ENCODE data around the gene RLN3. TPM values are rescaled to one million over a fixed set of nuclear protein-coding genes. Genes with fewer than 3 reads are reported as not detected.

The RLN3 gene
- total RNA-seq, 1 donor from 2014 or later, result not detected

DNA sequence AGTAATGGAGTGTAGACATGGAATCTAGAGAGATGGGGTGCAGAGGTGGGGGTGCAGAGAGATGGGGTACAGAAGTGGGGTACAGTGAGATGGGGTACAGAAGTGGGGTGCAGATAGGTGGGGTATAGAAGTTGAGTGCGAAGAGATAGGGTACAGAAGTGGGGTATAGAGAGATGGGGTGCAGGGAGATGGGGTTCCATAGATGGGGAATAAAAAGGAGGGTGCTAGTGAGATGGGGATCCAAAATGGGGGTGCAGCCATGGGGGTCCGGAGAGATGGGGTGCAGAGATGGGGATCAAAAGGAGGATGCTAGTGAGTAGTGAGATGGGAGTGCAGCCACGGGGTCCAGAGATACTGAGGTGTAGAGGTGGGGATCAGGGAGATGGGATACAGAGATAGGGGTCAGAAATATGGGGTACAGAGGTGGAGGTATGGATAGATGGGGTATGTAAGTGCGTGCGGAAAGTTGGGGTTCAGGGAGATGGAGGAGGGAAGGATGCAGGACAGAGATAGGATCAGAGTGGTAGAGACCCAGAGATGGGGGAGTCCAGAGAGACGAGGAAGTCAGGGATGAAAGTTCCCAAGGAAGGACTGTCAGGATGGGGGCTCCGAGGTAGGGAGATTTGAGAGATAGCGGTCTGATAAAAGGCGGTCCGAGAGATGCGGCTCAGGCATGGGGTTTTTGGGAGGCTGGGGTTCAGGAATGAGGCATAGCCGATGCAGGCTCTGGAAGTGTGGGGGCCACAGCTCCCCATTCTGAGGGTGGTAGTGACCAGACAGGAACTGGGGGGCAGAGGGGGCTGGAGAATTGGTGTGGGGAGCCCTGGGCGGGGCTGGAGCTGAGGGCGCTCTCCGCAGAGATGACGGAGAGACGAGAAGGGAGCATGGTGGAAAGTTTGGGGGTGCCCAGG, 30.5 kb downstream of the RLN3 start:
- H3K36me3 Mint-ChIP-seq (ENCODE audit: insufficient read depth), result peaks cover 1% of the 10 kb centered on the region
- no peak overlapping the region for H3K27ac Mint-ChIP-seq
- no peak for DNase-seq (ENCODE audit: low spot score, unreplicated experiment)
- H3K27me3 Mint-ChIP-seq, result peaks cover 62% of the 10 kb centered on the region
- H3K4me1 Mint-ChIP-seq (ENCODE audit: low read depth), result peaks cover 6% of the 10 kb centered on the region
- TF ChIP-seq, protein P1, sequence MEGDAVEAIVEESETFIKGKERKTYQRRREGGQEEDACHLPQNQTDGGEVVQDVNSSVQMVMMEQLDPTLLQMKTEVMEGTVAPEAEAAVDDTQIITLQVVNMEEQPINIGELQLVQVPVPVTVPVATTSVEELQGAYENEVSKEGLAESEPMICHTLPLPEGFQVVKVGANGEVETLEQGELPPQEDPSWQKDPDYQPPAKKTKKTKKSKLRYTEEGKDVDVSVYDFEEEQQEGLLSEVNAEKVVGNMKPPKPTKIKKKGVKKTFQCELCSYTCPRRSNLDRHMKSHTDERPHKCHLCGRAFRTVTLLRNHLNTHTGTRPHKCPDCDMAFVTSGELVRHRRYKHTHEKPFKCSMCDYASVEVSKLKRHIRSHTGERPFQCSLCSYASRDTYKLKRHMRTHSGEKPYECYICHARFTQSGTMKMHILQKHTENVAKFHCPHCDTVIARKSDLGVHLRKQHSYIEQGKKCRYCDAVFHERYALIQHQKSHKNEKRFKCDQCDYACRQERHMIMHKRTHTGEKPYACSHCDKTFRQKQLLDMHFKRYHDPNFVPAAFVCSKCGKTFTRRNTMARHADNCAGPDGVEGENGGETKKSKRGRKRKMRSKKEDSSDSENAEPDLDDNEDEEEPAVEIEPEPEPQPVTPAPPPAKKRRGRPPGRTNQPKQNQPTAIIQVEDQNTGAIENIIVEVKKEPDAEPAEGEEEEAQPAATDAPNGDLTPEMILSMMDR (IDR thresholded peaks at IDR 0.05; ENCODE audit: unreplicated experiment), result no peak
- no peaks in the 10 kb centered on the region for H3K9me3 Mint-ChIP-seq (ENCODE audit: low read depth)
- no peak overlapping the region for H3K4me3 Mint-ChIP-seq (ENCODE audit: low read depth)

DNA sequence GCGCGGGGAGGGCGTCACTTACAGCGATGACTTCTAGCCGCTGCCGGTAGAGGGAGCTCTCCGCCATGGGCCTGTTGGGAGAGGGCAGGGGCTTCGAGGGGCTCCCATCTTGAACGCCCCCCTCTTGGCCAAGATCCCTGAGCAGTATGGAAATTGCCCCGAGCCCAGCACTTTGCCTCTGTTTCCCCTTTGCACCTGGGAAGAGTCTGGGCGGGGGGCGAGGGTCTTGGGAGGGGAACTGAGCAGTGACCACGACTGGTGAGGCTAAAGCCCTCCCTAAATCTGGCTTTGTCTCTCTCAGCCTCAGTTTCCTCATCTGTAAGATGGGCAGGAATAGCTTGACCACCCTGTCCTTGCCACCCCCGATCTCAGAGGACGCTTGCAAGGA, 31.1 kb downstream of the RLN3 start:
- peaks cover 58% of the 10 kb centered on the region for H3K27me3 Mint-ChIP-seq
- H3K36me3 Mint-ChIP-seq (ENCODE audit: insufficient read depth), result no peaks in the 10 kb centered on the region
- no peaks in the 10 kb centered on the region for H3K9me3 Mint-ChIP-seq (ENCODE audit: low read depth)
- peaks cover 6% of the 10 kb centered on the region for H3K4me1 Mint-ChIP-seq (ENCODE audit: low read depth)
- H3K27ac Mint-ChIP-seq, result no peak overlapping the region
- TF ChIP-seq, protein P1 (IDR thresholded peaks at IDR 0.05; ENCODE audit: unreplicated experiment), result peak; percentile 61
- no peak for DNase-seq (ENCODE audit: low spot score, unreplicated experiment)
- no peak overlapping the region for H3K4me3 Mint-ChIP-seq (ENCODE audit: low read depth)

DNA sequence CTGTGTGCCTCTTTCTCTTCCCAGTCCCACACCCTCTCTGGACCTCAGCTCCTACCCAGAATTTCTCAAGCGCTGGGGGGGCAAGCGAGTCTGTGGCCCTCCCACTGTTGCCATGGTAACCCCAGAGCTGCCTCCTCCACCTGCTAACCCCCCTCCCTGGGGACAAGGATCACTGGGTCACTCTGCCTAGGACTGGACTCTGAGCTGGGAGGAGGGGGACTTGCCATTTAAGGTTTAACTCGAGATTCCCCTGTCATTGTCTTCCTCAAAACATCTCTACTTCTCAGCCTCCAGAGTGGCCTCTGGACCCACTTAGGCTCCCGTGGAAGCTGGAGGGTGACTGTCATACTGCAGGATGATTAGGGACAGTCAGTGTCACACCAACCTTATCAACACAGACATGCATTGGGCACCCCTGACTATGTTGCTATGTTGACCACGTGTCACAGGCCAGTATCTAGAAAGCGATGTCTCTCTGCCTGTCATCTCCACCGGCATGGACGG, 31.8 kb downstream of the RLN3 start:
- H3K4me3 Mint-ChIP-seq (ENCODE audit: low read depth), result no peak overlapping the region
- H3K4me1 Mint-ChIP-seq (ENCODE audit: low read depth), result peaks cover 6% of the 10 kb centered on the region
- no peaks in the 10 kb centered on the region for H3K9me3 Mint-ChIP-seq (ENCODE audit: low read depth)
- no peak overlapping the region for H3K27ac Mint-ChIP-seq
- peaks cover 52% of the 10 kb centered on the region for H3K27me3 Mint-ChIP-seq
- TF ChIP-seq, protein P1 (IDR thresholded peaks at IDR 0.05; ENCODE audit: unreplicated experiment), result no peak
- DNase-seq (ENCODE audit: low spot score, unreplicated experiment), result no peak
- no peaks in the 10 kb centered on the region for H3K36me3 Mint-ChIP-seq (ENCODE audit: insufficient read depth)

DNA sequence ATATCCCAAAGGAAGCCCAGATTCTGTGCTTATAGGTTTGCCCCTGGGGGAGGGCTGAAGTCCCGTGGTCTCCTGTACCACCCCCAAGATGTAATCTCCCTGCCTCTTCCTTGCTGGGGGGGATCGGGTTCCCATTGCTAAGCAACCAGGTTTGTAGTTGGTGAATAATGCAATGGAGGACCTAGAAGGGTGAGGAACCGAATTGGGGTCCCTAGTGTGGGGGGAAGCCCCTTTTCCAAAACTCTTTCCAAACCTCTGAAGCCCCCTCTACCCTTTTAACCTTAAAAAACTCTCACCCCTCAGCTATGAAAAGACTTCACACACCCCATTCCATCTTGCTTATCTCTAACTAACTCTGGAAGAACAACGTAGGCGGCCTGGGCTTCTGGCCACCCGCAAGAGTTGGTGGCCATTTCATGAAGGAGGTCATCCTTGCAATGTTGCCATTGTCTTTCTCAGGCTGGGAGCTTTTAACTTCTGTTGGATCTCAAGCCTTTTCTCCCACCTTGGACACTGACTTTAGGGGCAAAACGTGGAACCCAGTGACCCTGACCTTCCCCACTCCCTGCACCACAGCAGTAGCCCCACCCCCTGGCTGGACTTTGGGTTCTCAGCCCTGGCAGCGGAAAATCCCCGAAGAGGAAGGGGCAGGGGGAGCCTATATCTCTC, 33.3 kb downstream of the RLN3 start:
- Mint-ChIP-seq H3K36me3 (ENCODE audit: insufficient read depth) (no peaks in the 10 kb centered on the region), H3K27me3 (peaks cover 38% of the 10 kb centered on the region), H3K27ac (no peak overlapping the region), H3K4me3 (ENCODE audit: low read depth) (peak overlapping the region; percentile 8), H3K9me3 (ENCODE audit: low read depth) (no peaks in the 10 kb centered on the region), H3K4me1 (ENCODE audit: low read depth) (peaks cover 6% of the 10 kb centered on the region)
- TF ChIP-seq, protein P1 (IDR thresholded peaks at IDR 0.05; ENCODE audit: unreplicated experiment), result no peak
- no peak for DNase-seq (ENCODE audit: low spot score, unreplicated experiment)

DNA sequence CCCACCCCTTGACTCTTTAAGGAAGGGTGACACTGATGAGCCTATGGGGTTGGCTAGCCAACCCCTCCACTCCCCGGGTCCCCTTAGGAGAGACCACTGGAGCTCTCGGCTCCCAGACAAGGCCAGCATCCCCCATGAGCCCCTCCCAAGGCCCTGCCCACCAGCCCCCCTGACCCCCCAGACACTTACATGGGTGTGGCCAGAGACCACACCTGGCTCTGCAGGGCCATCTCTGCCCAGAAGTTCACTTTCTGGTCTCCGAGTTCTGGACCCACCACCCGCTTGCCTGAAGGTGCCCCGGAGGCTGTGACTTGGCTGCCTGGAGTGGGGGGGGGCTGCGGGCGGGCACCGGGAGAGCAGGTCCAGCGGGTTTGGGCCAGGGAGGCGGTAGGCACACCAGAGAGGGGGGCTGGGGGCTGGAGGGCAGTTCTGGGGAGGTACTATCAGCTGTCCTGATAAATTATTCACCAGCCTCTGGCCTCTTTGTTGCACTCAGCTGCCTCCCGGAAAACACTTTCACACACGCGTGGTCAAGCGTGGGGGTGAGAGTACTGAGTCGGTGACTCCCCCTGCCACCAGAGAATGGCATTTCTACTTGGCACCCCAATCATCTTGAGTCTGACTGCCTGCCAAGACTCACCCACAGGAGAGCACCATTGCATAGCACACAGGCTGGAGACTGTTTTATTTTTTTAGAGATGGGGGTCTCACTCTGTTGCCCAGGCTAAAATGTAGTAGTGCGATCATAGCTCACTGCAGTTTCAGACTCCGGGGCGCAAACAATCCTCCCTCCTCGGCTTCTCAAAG, 34.0 kb downstream of the RLN3 start, which contains the start of gene PALM3:
TSS of gene PALM3 (minus strand) at position 326 of the 807 bp plus-strand sequence. CDS start at position 230, 96 bp downstream.
- no peak for DNase-seq (ENCODE audit: low spot score, unreplicated experiment)
- peaks cover 30% of the 10 kb centered on the region for H3K27me3 Mint-ChIP-seq
- peak within 1 kb of the TSS; percentile 92 for H3K27ac Mint-ChIP-seq
- TF ChIP-seq, protein P1 (IDR thresholded peaks at IDR 0.05; ENCODE audit: unreplicated experiment), result no peak
- peaks cover 6% of the 10 kb centered on the region for H3K4me1 Mint-ChIP-seq (ENCODE audit: low read depth)
- H3K4me3 Mint-ChIP-seq (ENCODE audit: low read depth), result peak within 1 kb of the TSS; percentile 8
- no peaks in the 10 kb centered on the region for H3K9me3 Mint-ChIP-seq (ENCODE audit: low read depth)
- H3K36me3 Mint-ChIP-seq (ENCODE audit: insufficient read depth), result no peaks in the 10 kb centered on the region
